ENCODE data around the gene GNAT3. TPM values are rescaled to one million over a fixed set of nuclear protein-coding genes. Genes with fewer than 3 reads are reported as not detected.

Gene GNAT3
- total RNA-seq, 4 donors from 2014 or later: not detected

GRCh38 chr7:80532153-80532552, 20.3 kb upstream of the GNAT3 start:
- no peak for TF ChIP-seq POLR2A (IDR thresholded peaks at IDR 0.05)
- TF ChIP-seq CTCF (IDR thresholded peaks at IDR 0.05): no peak
- Histone ChIP-seq H3K4me1 (no peaks in the 10 kb centered on the region), H3K4me3 (no peak overlapping the region), H3K27ac (no peak overlapping the region), H3K36me3 (no peaks in the 10 kb centered on the region), H3K9me3 (no peaks in the 10 kb centered on the region), H3K27me3 (no peaks in the 10 kb centered on the region)
- no peak for DNase-seq
- intact Hi-C loops (cut with DNase I; ENCODE audit: low total_unique reads): no loop called here

- TF ChIP-seq POLR2A (IDR thresholded peaks at IDR 0.05) (no peak), CTCF (IDR thresholded peaks at IDR 0.05) (no peak)
- H3K4me3 ChIP-seq: no peak overlapping the region
- no peaks in the 10 kb centered on the region for H3K4me1 ChIP-seq
- no peak overlapping the region for H3K27ac ChIP-seq
- no peaks in the 10 kb centered on the region for H3K27me3 ChIP-seq
- DNase-seq: no peak
- no peaks in the 10 kb centered on the region for H3K9me3 ChIP-seq
- no peaks in the 10 kb centered on the region for H3K36me3 ChIP-seq
- intact Hi-C loops (cut with DNase I; ENCODE audit: low total_unique reads): no loop called here
Observed at GRCh38 chr7:80530136-80530535, 18.3 kb upstream of the GNAT3 start.

GRCh38 chr7:80529362-80529761, 17.5 kb upstream of the GNAT3 start:
- DNase-seq: no peak
- TF ChIP-seq POLR2A (IDR thresholded peaks at IDR 0.05) (no peak), CTCF (IDR thresholded peaks at IDR 0.05) (no peak)
- H3K36me3 ChIP-seq: no peaks in the 10 kb centered on the region

GRCh38 chr7:80528689-80529088, 16.8 kb upstream of the GNAT3 start:
- Histone ChIP-seq H3K4me3 (no peak overlapping the region), H3K27ac (no peak overlapping the region), H3K36me3 (no peaks in the 10 kb centered on the region), H3K27me3 (no peaks in the 10 kb centered on the region), H3K4me1 (no peaks in the 10 kb centered on the region), H3K9me3 (no peaks in the 10 kb centered on the region)
- intact Hi-C loops (cut with DNase I; ENCODE audit: low total_unique reads): no loop called here
- no peak for DNase-seq
- TF ChIP-seq POLR2A (IDR thresholded peaks at IDR 0.05) (no peak), CTCF (IDR thresholded peaks at IDR 0.05) (no peak)

More at GRCh38 chr7:80529362-80529761, 17.5 kb upstream of the GNAT3 start:
- no peak overlapping the region for H3K27ac ChIP-seq
- intact Hi-C loops (cut with DNase I; ENCODE audit: low total_unique reads): no loop called here
- no peak overlapping the region for H3K4me3 ChIP-seq
- no peaks in the 10 kb centered on the region for H3K27me3 ChIP-seq
- no peaks in the 10 kb centered on the region for H3K4me1 ChIP-seq
- no peaks in the 10 kb centered on the region for H3K9me3 ChIP-seq

GRCh38 chr7:80526472-80526871, 14.6 kb upstream of the GNAT3 start:
- DNase-seq: no peak
- Histone ChIP-seq H3K4me1 (no peaks in the 10 kb centered on the region), H3K36me3 (no peaks in the 10 kb centered on the region), H3K9me3 (no peaks in the 10 kb centered on the region), H3K27ac (no peak overlapping the region), H3K4me3 (no peak overlapping the region), H3K27me3 (no peaks in the 10 kb centered on the region)
- intact Hi-C loops (cut with DNase I; ENCODE audit: low total_unique reads): no loop called here
- TF ChIP-seq POLR2A (IDR thresholded peaks at IDR 0.05): no peak
- no peak for TF ChIP-seq CTCF (IDR thresholded peaks at IDR 0.05)

Data from uterus (tissue), 4 donors.